HL-60 (cell line): ENCODE data around the gene ABHD10.

ENCODE experiments used
- DNase-seq, 2 experiments: peaks; one replicate each; pipeline ENCODE4 v3.0.0-alpha.2; 2010 to 2020; ENCODE audit warnings: low read depth in 1 of 2, low spot score in 1 of 2
- H3K27ac ChIP-seq: fragments of 250-450 bp; sonication (Bioruptor Pico); replicated peaks from 2 replicates; pipeline ENCODE4 v1.5.1; 2020; ENCODE audit warnings: mild to moderate bottlenecking, moderate library complexity
- H3K27me3 ChIP-seq: fragments of 250-450 bp; sonication (Bioruptor Pico); 2 replicates; pipeline ENCODE4 v1.5.1; 2021; ENCODE audit warnings: mild to moderate bottlenecking, moderate library complexity; ENCODE audit not compliant: insufficient read depth, poor library complexity, severe bottlenecking
- H3K4me3 ChIP-seq: replicated peaks from 2 replicates; pipeline ENCODE4 v1.5.1; 2011; ENCODE audit warnings: mild to moderate bottlenecking, control low read depth, low read length; ENCODE audit not compliant: insufficient read depth
- GABPA ChIP-seq: IDR thresholded peaks from 2 replicates; pipeline ENCODE4 v1.6.1; 2012; ENCODE audit warnings: low read depth
- POLR2AphosphoS5 ChIP-seq: IDR thresholded peaks from 2 replicates; pipeline ENCODE4 v1.6.1; 2012; ENCODE audit warnings: low read depth
- SPI1 ChIP-seq: IDR thresholded peaks from 2 replicates; pipeline ENCODE4 v1.6.1; 2012; ENCODE audit warnings: low read depth, mild to moderate bottlenecking, borderline replicate concordance
- TF ChIP-seq, protein P1 (sequence below): IDR thresholded peaks from one replicate; pipeline ENCODE4 v1.5.1; 2011; ENCODE audit warnings: low read length, control low read depth, inconsistent platforms; ENCODE audit not compliant: insufficient read depth
- TF ChIP-seq, protein P2 (sequence below): IDR thresholded peaks from 2 replicates; pipeline ENCODE4 v1.6.1; 2012; ENCODE audit warnings: low read depth; ENCODE audit not compliant: insufficient replicate concordance

ABHD10 gene

DNA sequence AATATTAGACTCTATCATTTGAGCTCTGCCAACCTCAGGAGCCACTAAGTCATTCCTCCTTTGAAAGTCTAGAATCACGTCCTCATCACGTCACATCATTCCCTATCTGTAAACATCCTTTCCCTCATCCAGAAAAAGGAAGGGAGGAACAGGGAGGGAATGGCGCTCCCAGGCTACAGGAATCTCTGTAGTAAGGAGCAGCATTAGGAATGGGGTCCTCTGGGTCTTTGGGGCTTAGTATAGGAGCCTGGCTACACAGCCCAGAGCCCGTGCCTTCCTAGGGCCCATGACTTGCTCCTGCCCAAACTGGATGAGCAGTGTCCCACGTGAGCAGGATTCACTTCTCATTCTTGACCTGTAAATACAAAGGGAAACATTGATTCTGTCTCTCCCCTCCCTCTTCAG, 21.5 kb downstream of the ABHD10 start:
- TF ChIP-seq POLR2AphosphoS5: no peak
- TF ChIP-seq, protein P1, sequence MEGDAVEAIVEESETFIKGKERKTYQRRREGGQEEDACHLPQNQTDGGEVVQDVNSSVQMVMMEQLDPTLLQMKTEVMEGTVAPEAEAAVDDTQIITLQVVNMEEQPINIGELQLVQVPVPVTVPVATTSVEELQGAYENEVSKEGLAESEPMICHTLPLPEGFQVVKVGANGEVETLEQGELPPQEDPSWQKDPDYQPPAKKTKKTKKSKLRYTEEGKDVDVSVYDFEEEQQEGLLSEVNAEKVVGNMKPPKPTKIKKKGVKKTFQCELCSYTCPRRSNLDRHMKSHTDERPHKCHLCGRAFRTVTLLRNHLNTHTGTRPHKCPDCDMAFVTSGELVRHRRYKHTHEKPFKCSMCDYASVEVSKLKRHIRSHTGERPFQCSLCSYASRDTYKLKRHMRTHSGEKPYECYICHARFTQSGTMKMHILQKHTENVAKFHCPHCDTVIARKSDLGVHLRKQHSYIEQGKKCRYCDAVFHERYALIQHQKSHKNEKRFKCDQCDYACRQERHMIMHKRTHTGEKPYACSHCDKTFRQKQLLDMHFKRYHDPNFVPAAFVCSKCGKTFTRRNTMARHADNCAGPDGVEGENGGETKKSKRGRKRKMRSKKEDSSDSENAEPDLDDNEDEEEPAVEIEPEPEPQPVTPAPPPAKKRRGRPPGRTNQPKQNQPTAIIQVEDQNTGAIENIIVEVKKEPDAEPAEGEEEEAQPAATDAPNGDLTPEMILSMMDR: no peak
- TF ChIP-seq, protein P2, sequence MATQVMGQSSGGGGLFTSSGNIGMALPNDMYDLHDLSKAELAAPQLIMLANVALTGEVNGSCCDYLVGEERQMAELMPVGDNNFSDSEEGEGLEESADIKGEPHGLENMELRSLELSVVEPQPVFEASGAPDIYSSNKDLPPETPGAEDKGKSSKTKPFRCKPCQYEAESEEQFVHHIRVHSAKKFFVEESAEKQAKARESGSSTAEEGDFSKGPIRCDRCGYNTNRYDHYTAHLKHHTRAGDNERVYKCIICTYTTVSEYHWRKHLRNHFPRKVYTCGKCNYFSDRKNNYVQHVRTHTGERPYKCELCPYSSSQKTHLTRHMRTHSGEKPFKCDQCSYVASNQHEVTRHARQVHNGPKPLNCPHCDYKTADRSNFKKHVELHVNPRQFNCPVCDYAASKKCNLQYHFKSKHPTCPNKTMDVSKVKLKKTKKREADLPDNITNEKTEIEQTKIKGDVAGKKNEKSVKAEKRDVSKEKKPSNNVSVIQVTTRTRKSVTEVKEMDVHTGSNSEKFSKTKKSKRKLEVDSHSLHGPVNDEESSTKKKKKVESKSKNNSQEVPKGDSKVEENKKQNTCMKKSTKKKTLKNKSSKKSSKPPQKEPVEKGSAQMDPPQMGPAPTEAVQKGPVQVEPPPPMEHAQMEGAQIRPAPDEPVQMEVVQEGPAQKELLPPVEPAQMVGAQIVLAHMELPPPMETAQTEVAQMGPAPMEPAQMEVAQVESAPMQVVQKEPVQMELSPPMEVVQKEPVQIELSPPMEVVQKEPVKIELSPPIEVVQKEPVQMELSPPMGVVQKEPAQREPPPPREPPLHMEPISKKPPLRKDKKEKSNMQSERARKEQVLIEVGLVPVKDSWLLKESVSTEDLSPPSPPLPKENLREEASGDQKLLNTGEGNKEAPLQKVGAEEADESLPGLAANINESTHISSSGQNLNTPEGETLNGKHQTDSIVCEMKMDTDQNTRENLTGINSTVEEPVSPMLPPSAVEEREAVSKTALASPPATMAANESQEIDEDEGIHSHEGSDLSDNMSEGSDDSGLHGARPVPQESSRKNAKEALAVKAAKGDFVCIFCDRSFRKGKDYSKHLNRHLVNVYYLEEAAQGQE: no peak
- no peak for TF ChIP-seq GABPA
- TF ChIP-seq SPI1: no peak
- no peak overlapping the region for H3K4me3 ChIP-seq
- H3K27me3 ChIP-seq: peaks cover 14% of the 10 kb centered on the region
- H3K27ac ChIP-seq: no peak overlapping the region
- no peak for DNase-seq

DNA sequence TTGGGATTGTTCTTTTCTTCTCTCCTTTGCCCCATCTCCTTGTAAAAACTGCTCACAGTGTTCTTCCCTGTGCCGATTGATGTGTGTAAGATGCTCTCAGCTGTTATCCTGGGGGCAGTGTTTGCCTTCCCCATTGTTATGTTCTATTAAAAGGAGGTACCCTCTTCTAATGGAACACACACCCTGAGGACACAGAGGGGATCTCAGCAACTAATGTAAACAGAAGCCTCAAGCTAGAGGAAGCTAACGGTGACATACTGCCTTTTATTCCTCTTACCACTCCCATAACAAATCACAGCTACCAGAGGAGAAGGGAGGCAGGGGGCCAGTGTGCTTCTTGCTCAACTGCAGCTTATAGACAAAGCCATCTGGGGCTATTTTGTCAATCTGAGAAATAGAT, 22.1 kb downstream of the ABHD10 start:
- no peak overlapping the region for H3K4me3 ChIP-seq
- TF ChIP-seq SPI1: no peak
- TF ChIP-seq POLR2AphosphoS5: no peak
- TF ChIP-seq, protein P2: no peak
- TF ChIP-seq GABPA: no peak
- TF ChIP-seq, protein P1: no peak
- H3K27me3 ChIP-seq: peaks cover 14% of the 10 kb centered on the region
- no peak for DNase-seq
- no peak overlapping the region for H3K27ac ChIP-seq

GRCh38 chr3:112001526-112001925, 22.7 kb downstream of the ABHD10 start:
- Histone ChIP-seq H3K4me3 (no peak overlapping the region), H3K27me3 (peaks cover 14% of the 10 kb centered on the region), H3K27ac (no peak overlapping the region)
- TF ChIP-seq, protein P1: no peak
- TF ChIP-seq, protein P2: no peak
- TF ChIP-seq SPI1 (no peak), POLR2AphosphoS5 (no peak), GABPA (no peak)
- no peak for DNase-seq
